DMS79 treated with DMSO at 0.1 percent for 48 hours (cell line): Measurements from ENCODE around the gene NCLN.
"Not testable (repeated sequence)": the region's sequence is repeated elsewhere in the genome, so short reads cannot be mapped to it uniquely, and the experiment has no call there.

Experiments used
- DNase-seq: peaks from one replicate; lab custom pipeline; 2025; lab: John Stamatoyannopoulos, UW

The NCLN gene

DNA sequence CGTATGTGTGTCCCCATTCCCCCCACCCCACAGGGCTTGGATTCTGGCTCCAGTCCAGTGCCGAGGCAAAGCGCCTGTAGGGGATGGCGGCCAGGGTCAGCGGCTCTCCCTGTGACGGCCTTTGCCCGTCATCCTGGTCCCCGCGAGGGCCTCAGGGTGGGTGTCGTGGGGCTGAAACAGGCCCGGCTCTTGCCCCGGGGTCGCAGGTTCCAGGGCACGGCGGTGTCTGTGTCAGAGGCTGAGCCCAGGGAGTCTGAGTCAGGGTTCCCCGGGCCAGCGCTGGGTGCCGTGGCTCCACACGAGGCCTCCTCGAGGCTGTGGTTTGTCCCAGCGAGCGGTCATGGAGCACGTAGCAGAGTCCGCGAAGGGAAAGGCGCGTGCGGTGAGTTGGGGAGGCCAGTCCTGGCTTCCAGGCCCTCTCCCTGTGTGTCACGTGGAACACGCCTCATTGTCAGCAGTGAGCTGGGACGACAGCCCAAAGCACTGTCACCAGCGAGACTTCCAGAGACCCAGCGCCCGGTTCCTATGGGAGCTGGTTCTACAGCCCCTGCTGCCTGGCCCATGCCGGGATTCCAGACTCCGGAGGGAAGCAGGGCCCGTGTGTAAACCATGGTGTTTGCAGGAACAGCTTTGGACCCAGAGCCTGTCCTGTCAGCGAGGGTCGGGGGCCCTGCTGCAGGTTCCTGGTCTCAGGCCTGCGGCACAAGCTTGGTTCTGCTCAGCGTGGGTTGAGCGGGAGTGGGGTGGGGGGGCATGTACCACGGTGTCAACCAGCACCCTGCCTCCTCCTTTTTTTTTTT, 13.4 kb downstream of the NCLN start:
- DNase-seq: no peak

- no peak for DNase-seq
Observed at GRCh38 chr19:3201072-3201700, 15.5 kb downstream of the NCLN start.

- no peak for DNase-seq
Observed at GRCh38 chr19:3201911-3202310, 16.2 kb downstream of the NCLN start.

DNA sequence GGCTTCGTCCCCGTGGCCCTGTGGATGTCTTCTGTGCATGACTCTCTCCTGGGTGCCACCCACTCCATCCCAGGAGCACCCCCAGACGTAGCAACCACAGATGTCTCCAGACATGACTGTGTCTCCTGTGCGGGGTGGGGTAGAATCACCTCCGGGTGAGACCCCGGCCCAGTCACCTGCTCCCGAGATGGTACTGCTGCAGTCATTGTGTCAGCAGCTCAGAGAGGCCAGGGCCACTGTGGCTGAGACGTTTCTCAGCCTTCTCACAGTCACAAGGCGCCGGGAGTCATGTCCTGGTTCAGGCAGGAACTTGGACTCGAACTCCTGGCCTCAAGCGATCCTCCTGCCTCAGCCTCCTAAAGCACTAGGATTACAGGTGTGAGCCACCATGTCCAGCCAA, 16.6 kb downstream of the NCLN start:
- no peak for DNase-seq

DNA sequence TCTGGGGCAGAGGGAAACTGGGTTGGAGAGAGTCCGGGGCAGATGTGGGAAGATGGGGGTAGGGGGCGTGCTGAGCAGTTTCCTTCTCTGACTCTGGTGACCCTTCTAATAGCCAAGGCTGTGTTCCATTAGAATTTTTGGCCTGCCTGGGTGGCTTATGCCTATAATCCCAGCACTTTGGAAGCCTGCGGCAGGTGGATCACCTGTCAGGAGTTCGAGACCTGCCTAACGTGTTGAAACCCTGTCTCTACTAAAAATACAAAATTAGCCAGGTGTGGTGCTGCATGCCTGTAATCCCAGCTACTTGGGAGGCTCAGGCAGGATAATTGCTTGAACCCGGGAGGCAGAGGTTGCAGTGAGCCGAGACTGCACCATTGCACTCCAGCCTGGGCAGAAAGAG, 17.2 kb downstream of the NCLN start:
- DNase-seq: not testable (repeated sequence)

- DNase-seq: no peak
Observed at GRCh38 chr19:3203805-3204645, 18.3 kb downstream of the NCLN start.

GRCh38 chr19:3204646-3205275, 19.0 kb downstream of the NCLN start:
- DNase-seq: no peak

GRCh38 chr19:3206216-3206953, 20.7 kb downstream of the NCLN start:
- no peak for DNase-seq

GRCh38 chr19:3207461-3208242, 21.9 kb downstream of the NCLN start:
- no peak for DNase-seq

- no peak for DNase-seq
Observed at GRCh38 chr19:3208317-3209207, 22.8 kb downstream of the NCLN start.

- DNase-seq: no peak
Observed at GRCh38 chr19:3210347-3211017, 24.8 kb downstream of the NCLN start.

DNA sequence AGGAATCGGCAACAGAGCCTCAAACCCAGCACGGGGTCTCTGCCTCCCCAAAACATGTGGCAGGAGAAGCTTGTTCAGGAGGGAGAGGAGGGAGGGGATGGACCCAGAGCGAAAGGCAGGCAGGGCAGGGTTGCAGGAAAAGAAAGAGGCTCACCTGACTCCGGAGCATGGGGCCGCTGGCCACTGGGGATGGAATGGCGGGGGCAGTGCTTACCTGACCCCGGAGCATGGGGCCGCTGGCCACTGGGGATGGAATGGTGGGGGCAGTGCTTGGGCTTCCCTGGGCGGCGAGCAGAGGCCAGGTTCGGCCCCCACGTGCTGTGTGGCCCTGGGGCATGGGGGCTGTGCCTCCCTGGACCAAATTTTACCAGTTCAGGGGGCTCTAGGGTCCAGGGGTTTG, 25.5 kb downstream of the NCLN start:
- DNase-seq: no peak

DNA sequence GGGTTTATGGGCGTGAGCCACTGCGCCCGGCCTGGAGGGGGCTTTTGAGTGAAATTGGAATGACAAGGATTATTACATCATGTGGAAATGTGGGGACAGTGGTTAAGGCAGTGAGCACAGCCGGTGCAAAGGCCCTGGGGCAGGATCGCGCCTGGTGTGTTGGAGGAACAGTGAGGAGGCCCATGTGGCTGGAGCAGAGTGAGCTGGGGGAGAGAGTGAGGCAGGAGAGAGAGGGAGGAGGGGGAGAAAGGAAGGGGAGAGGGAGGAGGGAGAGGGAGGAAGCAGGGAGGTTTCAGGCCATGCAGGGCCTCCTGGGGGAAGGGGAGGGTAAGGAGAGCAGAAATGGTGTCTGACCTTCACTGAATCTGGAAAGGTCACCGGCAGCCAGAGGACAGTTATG, 27.4 kb downstream of the NCLN start:
- DNase-seq: no peak

- DNase-seq: no peak
Observed at GRCh38 chr19:3216874-3217273, 31.1 kb downstream of the NCLN start.

GRCh38 chr19:3220576-3220975, 34.8 kb downstream of the NCLN start:
- DNase-seq: no peak

GRCh38 chr19:3221576-3221975, 35.8 kb downstream of the NCLN start:
- not testable (repeated sequence) for DNase-seq

GRCh38 chr19:3222709-3223108, 37.0 kb downstream of the NCLN start:
- no peak for DNase-seq

DNA sequence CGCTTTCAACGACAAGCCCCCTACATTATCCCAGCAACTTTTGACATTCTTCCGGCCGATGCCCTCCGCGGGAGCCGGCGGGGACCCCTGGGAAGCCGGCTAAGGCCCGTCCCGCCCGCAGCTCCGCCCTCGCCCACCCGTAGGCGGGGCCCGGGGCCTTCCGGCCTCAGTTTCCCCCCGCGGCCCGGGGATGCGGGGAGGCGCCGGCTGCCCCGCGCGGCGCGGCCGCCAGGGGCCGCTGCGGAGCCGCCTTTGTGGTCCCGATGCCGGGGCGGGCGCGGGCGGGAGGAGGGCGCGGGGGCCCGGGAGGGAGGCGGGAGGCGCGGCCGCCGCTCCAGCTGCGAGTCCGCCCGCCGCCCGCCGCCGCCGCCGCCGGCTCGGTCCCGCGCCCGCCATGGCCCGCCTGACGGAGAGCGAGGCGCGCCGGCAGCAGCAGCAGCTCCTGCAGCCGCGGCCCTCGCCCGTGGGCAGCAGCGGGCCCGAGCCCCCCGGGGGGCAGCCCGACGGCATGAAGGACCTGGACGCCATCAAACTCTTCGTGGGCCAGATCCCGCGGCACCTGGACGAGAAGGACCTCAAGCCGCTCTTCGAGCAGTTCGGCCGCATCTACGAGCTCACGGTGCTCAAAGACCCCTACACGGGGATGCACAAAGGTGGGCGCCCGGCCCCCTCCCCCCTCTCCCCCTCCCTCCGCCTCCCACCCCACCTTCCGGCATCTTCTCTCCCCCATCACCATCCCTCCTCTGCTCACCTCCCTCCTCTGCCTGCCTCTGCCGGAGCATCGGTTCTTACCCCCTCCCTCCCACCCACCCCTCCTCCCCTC, 38.8 kb downstream of the NCLN start, which contains the start of gene CELF5:
Gene CELF5 (plus strand): TSS at position 316 of the 823 bp plus-strand sequence. CDS start 79 bp downstream, at position 395.
- DNase-seq: peak; percentile 12
